Upper lobe of left lung (tissue), 4 donors: ENCODE data around the gene C22orf15.

ENCODE experiments used
- POLR2A ChIP-seq, 4 donors: fragments of 450-650 bp; IDR thresholded peaks; one replicate each; pipeline ENCODE4 v1.5.1; 2016 to 2017; ENCODE audit warnings: antibody characterized with exemption in 4 of 4, mild to moderate bottlenecking in 2 of 4
- POLR2AphosphoS5 ChIP-seq, 2 donors: sonication (generic); formaldehyde crosslinking; IDR thresholded peaks; one replicate each; pipeline ENCODE4 v1.5.1; 2017; ENCODE audit warnings: antibody characterized with exemption in 2 of 2
- TF ChIP-seq, protein P1 (sequence below), 6 experiments: fragments of 450-650 bp in 4 of 6; fragments of 200-600 bp in 2 of 6; sonication (generic) in 2 of 6; IDR thresholded peaks; one replicate each; pipeline ENCODE4 v1.5.1; 2016 to 2019; ENCODE audit warnings: antibody characterized with exemption in 6 of 6

DNA sequence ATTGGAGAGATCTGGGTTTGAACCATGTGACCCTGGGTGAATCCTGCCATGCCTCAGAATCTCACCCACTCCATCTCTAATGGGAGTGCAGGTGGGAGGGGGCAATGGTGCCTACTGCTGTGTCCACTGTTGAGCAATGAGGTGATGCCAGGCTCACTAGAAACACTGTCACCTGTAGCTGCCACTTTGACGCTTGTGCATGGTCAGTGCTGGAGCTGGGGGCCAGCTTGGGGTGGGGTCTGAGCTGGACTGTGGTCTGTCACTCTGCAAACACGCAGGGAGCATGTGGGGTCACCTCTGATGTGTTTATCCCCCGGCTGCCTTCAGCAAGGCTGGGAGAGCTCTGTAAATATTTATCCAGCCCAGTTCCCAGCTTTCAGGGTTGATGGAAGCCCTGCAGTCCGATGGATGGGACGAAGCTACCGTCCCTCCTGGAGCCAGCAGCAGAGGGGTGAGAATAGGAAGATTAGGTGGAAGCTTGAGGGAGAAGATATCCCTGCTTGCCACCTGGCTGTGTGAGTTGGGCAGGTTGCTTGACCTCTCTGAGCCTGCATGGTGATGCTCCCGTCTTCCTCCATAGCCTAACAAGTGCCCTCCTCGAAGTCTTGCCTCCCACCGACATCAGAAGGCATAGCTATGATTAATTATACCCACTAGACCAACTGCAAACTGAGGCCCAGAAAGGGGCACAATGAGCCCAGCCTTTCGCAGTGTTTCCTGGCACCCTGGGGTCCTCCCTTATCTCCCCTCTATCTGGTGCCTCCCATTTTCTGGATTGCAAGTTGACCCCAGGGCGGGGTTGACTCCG, 11.5 kb downstream of the C22orf15 start:
- TF ChIP-seq, protein P1, sequence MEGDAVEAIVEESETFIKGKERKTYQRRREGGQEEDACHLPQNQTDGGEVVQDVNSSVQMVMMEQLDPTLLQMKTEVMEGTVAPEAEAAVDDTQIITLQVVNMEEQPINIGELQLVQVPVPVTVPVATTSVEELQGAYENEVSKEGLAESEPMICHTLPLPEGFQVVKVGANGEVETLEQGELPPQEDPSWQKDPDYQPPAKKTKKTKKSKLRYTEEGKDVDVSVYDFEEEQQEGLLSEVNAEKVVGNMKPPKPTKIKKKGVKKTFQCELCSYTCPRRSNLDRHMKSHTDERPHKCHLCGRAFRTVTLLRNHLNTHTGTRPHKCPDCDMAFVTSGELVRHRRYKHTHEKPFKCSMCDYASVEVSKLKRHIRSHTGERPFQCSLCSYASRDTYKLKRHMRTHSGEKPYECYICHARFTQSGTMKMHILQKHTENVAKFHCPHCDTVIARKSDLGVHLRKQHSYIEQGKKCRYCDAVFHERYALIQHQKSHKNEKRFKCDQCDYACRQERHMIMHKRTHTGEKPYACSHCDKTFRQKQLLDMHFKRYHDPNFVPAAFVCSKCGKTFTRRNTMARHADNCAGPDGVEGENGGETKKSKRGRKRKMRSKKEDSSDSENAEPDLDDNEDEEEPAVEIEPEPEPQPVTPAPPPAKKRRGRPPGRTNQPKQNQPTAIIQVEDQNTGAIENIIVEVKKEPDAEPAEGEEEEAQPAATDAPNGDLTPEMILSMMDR (IDR thresholded peaks at IDR 0.05): no peak
- no peak for TF ChIP-seq POLR2AphosphoS5 (IDR thresholded peaks at IDR 0.05)
- no peak for TF ChIP-seq POLR2A (IDR thresholded peaks at IDR 0.05)
